Omental fat pad (tissue), 4 donors: ENCODE results near the gene ZNF488. TPM values are rescaled to one million over a fixed set of nuclear protein-coding genes. Genes with fewer than 3 reads are reported as not detected.

Experiments
- ATAC-seq: fragments of 150-250 bp; one replicate; pipeline ENCODE4 v1.9.1; 2016; ENCODE audit warnings: mild to moderate bottlenecking, moderate library complexity; ENCODE audit not compliant: low FRiP score
- DNase-seq: peaks from one replicate; pipeline ENCODE4 v3.0.0-alpha.2; 2019; ENCODE audit warnings: low spot score
- total RNA-seq, 4 donors: library from RNA; depleted of rRNA; stranded (reverse); fragments of >200 nt; gene quantifications; one replicate each; pipeline ENCODE4 v1.1.0, GENCODE V29; 2016
- TF ChIP-seq, protein P1 (sequence below), 3 donors: fragments of 450-650 bp; IDR thresholded peaks; one replicate each; pipeline ENCODE4 v1.5.1; 2016 to 2017; ENCODE audit warnings: antibody characterized with exemption in 3 of 3, mild to moderate bottlenecking in 3 of 3, moderate library complexity in 2 of 3

Gene ZNF488
- total RNA-seq, 4 donors from 2014 or later: 0.19 to 0.25 TPM; not detected in 2

DNA sequence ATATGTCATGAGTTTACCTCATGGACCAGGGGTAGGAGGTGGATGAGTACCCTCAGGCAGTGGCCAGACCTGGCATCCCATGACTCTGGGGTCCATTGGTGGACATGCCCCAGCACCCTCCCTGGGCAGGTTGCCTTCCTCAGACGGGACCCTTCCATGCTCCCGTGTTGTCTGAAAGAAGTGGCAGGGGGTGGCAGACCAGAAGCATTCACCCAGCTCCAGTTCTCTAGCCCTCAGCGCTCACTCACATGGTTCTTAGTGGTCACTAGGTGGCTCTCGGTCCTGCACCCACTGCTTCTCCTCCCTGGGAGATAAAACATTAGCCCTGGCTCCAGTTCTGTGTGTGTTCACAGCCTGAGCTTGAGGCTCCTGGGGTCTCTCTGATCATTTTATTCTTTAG lies 29.9 kb downstream of the ZNF488 start:
- ATAC-seq: no peak
- no peak for DNase-seq
- TF ChIP-seq, protein P1, sequence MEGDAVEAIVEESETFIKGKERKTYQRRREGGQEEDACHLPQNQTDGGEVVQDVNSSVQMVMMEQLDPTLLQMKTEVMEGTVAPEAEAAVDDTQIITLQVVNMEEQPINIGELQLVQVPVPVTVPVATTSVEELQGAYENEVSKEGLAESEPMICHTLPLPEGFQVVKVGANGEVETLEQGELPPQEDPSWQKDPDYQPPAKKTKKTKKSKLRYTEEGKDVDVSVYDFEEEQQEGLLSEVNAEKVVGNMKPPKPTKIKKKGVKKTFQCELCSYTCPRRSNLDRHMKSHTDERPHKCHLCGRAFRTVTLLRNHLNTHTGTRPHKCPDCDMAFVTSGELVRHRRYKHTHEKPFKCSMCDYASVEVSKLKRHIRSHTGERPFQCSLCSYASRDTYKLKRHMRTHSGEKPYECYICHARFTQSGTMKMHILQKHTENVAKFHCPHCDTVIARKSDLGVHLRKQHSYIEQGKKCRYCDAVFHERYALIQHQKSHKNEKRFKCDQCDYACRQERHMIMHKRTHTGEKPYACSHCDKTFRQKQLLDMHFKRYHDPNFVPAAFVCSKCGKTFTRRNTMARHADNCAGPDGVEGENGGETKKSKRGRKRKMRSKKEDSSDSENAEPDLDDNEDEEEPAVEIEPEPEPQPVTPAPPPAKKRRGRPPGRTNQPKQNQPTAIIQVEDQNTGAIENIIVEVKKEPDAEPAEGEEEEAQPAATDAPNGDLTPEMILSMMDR (IDR thresholded peaks at IDR 0.05): no peak

DNA sequence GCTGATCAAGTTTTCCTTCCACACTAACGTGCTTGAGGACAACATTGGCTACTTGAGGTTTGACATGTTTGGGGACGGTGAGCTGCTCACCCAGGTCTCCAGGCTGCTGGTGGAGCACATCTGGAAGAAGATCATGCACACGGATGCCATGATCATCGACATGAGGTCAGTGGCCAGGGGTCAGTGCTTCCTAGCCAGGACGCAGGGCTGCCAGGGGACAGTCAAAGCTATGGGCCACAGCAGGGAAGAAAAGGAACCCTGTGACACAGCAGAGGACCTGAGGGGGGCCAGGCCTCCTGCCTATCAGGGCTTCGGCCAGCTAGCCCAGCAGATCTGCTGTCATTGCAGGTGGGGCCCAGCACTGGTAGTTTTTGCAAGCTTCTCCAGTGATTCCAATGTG lies 30.7 kb downstream of the ZNF488 start:
- TF ChIP-seq, protein P1 (IDR thresholded peaks at IDR 0.05): no peak
- ATAC-seq: no peak
- no peak for DNase-seq

DNA sequence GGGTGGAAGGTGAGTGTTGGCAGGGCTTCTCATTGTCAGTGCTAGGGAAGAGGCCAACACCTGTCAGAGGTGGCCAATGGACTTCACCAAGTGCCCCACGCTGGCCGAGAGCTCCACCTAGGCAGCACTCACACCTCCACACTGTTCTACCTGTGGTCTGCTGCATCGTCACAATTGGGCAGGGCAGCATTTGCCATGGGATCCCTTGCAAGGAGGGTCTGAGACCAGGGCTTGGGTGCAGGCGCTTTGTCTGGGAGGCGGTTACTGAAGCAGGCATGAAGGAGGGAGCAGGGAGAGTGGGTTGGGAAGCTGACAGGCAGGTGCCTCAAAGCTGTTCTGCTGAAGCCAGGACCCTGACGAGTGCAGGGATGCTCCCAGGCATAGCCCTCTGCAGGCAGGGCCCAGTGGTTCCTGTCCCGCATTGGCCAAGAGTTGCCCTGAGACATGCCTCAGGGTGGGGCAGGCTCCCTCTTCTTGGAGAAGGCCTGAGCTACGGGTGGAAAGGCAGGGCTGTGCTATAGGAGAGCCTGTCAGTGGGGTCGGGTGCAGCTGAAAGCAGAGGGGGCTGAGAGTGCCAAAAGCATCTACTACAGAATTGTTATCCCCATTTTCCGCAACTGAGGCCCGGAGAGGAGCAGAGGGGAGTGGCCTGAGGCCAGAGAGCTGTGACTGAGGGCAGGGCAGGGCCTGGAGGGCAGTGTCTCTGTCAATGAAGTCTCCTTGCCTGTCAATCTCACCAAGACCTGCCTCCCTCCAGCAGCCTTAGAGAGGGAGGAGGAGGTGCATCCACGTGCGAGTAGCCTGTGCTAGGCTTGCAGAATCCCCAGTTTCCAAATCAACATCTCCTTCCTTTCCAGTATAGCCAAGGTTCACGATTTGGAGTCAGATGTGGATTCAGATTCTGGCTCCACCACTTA lies 31.9 kb downstream of the ZNF488 start:
- TF ChIP-seq, protein P1 (IDR thresholded peaks at IDR 0.05): no peak
- DNase-seq (no peak), ATAC-seq (no peak)

DNA sequence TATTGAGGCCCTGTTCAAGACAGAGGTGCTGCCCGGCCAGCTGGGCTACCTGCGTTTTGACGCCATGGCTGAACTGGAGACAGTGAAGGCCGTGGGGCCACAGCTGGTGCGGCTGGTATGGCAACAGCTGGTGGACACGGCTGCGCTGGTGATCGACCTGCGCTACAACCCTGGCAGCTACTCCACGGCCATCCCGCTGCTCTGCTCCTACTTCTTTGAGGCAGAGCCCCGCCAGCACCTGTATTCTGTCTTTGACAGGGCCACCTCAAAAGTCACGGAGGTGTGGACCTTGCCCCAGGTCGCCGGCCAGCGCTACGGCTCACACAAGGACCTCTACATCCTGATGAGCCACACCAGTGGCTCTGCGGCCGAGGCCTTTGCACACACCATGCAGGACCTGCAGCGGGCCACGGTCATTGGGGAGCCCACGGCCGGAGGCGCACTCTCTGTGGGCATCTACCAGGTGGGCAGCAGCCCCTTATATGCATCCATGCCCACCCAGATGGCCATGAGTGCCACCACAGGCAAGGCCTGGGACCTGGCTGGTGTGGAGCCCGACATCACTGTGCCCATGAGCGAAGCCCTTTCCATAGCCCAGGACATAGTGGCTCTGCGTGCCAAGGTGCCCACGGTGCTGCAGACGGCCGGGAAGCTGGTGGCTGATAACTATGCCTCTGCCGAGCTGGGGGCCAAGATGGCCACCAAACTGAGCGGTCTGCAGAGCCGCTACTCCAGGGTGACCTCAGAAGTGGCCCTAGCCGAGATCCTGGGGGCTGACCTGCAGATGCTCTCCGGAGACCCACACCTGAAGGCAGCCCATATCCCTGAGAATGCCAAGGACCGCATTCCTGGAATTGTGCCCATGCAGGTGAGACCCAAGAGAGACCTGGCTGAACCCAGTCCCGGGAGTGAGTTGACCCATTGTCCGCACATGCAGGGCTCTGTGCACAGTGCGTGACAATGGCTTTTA lies 33.1 kb downstream of the ZNF488 start:
- no peak for ATAC-seq
- TF ChIP-seq, protein P1 (IDR thresholded peaks at IDR 0.05): no peak
- DNase-seq: no peak

DNA sequence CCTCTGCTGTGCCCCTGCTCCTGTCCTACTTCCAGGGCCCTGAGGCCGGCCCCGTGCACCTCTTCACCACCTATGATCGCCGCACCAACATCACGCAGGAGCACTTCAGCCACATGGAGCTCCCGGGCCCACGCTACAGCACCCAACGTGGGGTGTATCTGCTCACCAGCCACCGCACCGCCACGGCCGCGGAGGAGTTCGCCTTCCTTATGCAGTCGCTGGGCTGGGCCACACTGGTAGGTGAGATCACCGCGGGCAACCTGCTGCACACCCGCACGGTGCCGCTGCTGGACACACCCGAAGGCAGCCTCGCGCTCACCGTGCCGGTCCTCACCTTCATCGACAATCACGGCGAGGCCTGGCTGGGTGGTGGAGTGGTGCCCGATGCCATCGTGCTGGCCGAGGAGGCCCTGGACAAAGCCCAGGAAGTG lies 34.1 kb downstream of the ZNF488 start:
- no peak for ATAC-seq
- DNase-seq: no peak
- TF ChIP-seq, protein P1 (IDR thresholded peaks at IDR 0.05): no peak

DNA sequence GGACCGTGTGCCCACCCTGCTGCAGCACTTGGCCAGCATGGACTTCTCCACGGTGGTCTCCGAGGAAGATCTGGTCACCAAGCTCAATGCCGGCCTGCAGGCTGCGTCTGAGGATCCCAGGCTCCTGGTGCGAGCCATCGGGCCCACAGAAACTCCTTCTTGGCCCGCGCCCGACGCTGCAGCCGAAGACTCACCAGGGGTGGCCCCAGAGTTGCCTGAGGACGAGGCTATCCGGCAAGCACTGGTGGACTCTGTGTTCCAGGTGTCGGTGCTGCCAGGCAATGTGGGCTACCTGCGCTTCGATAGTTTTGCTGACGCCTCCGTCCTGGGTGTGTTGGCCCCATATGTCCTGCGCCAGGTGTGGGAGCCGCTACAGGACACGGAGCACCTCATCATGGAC lies 34.6 kb downstream of the ZNF488 start:
- ATAC-seq (no peak), DNase-seq (no peak)
- TF ChIP-seq, protein P1 (IDR thresholded peaks at IDR 0.05): no peak
